GM12892 (cell line): ENCODE measurements around the gene ZER1.

Experiments
- POLR2A ChIP-seq: IDR thresholded peaks from 2 replicates; pipeline ENCODE4 v1.6.1; 2011; ENCODE audit warnings: low read depth, low read length, control low read depth
- POLR2AphosphoS5 ChIP-seq: IDR thresholded peaks from 2 replicates; pipeline ENCODE4 v1.6.1; 2011; ENCODE audit warnings: low read depth, low read length, control low read depth

- TF ChIP-seq POLR2AphosphoS5 = no peak
- TF ChIP-seq POLR2A = no peak
Measured at GRCh38 chr9:128785427-128785826, 13.7 kb upstream of the ZER1 start.
